NCI-H187 treated with DMSO at 0.1 percent for 48 hours (cell line): ENCODE data around the gene MYO15A.

Experiments
- DNase-seq: peaks from one replicate; lab custom pipeline; 2025; lab: John Stamatoyannopoulos, UW

MYO15A gene

DNA sequence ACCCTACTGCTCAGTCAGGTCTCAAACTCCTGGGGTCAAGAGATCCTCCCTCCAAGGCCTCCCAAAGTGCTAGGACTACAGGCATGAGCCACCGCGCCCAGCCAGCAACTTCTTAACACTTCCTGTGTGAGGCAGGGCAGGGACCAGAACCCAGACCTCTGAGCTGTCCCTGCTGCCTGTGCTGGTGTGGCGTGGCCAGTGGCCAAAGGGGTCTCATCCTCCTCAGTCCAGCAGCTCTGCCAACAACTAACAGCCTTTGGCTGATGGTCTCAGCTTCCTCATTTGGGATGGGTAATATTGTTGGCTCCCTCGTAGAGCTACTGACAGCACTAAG lies 115.5 kb downstream of the MYO15A start:
- no peak for DNase-seq

DNA sequence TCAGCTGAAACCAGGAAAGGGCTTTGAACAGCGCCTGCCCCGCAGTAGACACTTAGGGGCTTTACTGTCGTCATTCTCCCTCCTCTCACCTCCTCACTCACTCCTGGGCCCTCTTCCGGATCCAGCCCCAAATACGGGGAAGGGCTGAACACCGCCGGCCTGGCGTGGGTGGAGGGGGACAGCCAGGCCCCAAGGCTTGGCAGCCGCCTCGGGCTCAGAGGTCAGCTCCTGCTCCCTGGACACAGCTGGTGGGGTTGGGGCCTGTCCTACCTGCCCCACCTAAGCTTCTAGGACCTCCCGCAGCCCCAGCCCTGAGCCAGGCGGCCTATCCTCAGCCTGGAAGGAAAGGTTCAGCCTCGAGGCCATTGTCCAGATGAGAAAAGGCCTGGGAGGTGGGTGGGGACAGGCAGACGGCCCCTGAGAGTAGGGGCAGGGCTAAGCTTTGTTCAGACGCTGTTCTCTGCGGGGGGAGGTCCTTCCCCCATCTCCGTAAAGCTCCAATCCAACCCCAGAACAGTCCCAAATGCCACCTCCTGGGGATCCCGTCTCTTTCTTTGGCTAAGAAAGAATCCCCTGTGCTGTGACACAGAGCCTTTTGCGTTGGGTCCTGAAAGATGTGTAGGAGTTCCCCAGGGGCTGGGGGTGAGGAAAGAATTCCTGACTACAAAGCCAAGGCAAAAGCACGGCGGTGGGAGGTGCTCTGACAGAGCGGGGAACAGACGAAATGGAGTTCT lies 116.0 kb downstream of the MYO15A start:
- no peak for DNase-seq

DNA sequence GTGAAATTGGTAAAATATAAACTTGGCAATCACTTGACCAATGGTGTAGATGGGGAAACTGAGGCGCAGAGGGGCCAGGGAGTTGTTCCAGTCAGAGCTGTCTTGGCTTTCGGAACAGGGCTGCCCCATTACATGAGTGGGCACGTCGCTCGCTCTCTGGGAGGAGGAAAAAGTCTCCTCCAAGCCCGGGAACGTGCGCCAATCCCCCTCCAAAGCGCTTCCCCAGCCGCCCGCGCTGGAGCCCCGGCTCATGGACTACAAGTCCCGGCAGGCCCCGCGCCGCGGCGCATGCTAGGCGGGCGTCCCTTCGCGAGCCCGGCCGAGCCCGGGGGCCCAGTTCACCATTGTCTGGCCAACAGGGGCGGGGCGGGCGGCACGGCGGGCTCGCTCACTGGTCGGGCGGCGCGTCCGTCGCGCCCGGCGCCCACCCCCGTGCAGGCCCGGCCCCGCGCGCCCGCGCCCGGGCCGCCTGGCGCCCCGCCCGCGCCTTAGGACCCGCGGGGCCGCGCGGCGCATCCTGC lies 116.6 kb downstream of the MYO15A start, which contains the start of gene LLGL1:
LLGL1 (plus strand) TSS at position 515 of the 521 bp plus-strand sequence. CDS start 48 bp downstream, outside the sequence.
- no peak for DNase-seq

DNA sequence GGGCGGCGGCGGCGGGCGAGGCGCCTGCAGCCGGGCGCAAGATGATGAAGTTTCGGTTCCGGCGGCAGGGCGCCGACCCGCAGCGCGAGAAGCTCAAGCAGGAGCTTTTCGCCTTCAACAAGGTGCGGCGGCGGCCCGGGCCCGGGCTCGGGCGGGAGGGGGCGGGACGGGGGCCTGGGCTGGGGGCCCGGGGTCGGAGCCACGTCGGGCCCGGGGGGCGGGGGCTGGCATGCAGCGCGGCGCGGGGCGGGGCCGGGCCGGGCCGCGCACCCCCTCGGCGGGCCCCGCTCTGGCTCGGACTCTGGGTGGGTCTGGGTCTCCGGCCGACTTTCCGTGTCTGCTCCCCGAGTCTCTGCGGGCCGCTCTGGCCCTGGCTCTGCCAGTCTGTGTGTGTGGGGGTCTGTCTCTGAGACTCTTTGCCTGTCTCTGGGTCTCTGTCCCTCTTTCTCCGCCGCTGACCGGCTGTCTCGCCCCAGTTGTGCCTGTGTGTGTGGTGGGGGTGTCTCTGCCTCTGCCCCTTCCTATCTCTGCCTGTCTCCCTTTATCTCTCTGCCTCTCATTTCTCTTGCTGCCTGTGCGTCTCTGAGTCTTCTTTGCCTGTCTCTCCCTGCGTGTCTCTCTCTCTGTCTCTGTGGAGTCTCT lies 117.2 kb downstream of the MYO15A start:
- no peak for DNase-seq

DNA sequence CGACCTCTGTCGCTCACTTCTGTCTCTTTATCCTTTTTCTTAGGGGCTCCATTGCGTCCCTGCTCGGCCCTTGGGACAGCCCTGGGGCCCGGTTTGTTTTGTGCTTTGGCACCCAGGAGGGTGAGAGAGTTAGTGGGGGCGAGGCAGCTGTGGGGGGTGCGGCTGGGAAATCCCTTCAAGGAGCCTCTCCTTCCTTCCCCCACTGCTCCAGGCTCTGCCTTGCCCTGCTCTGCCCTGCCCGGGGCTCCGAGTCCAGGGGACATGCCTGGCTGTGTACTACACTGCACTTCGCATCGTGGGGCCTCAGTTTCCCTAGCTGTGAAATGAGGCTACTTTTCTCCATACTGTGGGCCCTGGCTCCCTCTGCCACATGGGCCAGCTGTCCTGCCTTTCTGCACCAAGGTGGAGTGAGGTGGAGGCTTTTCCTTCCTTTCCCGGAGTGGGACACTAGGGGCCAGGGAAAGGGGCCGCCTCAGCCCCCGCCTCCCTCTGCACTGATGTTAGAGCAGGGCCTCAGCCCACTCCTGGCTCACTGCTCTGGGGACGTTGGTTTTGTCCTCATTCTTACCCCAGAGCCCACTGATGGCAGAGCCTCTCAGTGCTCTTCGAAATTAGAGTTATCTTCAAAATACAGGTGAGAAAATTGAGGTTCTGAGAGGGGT lies 117.9 kb downstream of the MYO15A start:
- no peak for DNase-seq

DNA sequence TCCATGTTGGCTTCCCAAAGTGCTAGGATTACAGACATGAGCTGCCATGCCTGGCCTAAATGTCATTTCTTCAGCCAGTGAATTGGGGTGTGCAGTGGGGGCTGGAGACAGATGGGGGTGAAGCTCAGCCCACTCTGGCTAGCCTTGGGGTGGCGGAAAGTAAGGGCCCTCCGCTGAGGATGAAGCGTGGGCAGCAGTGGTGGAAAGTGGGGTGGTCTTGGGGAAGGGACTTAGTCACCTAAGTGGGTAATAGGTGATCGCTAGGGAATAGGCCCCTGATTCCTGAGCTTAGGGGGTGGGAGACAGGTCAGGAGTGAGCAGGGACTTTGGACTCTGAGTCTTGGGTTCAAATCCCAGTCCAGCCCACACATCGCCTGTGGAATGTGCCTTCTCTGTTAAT lies 119.1 kb downstream of the MYO15A start:
- no peak for DNase-seq

DNA sequence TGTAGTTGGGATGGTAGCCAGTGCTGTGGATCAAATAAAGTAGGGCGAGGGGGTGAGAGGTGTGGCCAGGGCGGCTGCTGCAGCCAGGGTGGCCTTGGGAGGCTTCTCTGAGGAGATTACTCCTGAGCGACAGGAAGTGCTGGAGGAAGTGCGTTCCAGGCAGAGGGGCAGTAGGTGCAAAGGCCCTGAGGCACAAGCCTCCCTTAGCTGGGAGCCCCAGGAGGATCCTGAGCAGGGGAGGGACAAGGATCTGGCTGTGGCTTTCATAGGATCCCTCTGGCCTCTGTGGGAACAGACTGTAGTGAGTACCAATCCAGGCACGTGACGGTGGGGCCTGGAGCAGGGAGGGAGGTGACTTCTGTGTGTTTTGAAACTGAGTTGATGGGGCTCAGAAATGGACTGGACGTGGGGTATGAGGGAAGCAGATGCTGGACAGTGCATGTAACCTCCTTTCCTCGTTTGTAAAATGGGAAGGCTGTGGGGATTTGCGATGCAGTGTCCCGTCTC lies 119.7 kb downstream of the MYO15A start:
- DNase-seq, result no peak

DNA sequence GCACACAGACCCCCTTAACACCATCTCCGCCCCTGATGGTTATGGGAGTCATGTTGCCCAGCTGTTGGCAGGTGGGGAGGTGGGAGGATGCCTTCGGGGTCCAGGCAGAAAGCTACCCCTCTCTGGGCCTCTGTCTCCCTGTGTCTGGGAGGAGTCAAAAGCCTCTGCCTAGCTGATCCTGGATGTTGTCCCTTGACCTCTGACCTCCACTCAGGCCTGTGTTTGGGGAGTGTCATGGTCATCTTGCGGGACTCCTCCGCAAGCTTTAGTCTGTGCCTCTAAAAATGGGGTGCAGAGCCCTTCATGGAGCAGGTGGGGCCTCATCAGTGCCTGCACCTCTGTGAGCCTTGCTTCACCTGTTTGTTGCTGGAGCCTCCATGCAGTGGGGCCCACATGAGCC lies 120.7 kb downstream of the MYO15A start:
- DNase-seq, result no peak
